ENCODE results near the gene GPS1.

DNA sequence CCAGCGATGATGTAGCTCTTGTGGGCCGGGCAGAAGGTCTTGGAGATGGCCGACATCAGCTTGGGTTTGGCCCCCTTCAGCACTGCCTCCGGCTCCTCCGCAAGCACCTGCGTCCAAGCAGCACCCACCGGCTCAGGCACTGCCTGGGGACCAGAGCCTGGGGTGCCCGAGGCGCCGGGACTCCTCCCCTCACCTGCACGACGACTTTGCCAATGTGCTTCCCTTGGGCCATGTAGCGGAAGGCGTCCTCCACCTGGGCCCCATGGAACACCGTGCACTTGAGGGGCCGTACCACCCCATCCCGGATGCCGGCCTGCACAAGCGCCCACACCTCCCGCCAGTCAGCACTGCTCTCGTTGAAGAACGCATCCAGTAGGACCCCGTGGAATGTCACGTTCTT lies 31.3 kb downstream of the GPS1 start:
- TF ChIP-seq, protein P1, sequence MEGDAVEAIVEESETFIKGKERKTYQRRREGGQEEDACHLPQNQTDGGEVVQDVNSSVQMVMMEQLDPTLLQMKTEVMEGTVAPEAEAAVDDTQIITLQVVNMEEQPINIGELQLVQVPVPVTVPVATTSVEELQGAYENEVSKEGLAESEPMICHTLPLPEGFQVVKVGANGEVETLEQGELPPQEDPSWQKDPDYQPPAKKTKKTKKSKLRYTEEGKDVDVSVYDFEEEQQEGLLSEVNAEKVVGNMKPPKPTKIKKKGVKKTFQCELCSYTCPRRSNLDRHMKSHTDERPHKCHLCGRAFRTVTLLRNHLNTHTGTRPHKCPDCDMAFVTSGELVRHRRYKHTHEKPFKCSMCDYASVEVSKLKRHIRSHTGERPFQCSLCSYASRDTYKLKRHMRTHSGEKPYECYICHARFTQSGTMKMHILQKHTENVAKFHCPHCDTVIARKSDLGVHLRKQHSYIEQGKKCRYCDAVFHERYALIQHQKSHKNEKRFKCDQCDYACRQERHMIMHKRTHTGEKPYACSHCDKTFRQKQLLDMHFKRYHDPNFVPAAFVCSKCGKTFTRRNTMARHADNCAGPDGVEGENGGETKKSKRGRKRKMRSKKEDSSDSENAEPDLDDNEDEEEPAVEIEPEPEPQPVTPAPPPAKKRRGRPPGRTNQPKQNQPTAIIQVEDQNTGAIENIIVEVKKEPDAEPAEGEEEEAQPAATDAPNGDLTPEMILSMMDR (IDR thresholded peaks at IDR 0.05; ENCODE audit: low read depth, low read length, missing input control): no peak
- TF ChIP-seq GABPA (IDR thresholded peaks at IDR 0.05 in 1 of 2, conservative IDR thresholded peaks at IDR 0.05 in 1 of 2) (no peak), JUND (IDR thresholded peaks at IDR 0.05) (no peak), TAF1 (conservative IDR thresholded peaks at IDR 0.05) (no peak), HNF4G (IDR thresholded peaks at IDR 0.05) (no peak), EGR1 (IDR thresholded peaks at IDR 0.05; ENCODE audit: low read depth in 2 of 2) (no peak), RXRA (IDR thresholded peaks at IDR 0.05) (no peak), NR2F2 (IDR thresholded peaks at IDR 0.05) (no peak), RAD21 (IDR thresholded peaks at IDR 0.05) (no peak)
- TF ChIP-seq, protein P2, sequence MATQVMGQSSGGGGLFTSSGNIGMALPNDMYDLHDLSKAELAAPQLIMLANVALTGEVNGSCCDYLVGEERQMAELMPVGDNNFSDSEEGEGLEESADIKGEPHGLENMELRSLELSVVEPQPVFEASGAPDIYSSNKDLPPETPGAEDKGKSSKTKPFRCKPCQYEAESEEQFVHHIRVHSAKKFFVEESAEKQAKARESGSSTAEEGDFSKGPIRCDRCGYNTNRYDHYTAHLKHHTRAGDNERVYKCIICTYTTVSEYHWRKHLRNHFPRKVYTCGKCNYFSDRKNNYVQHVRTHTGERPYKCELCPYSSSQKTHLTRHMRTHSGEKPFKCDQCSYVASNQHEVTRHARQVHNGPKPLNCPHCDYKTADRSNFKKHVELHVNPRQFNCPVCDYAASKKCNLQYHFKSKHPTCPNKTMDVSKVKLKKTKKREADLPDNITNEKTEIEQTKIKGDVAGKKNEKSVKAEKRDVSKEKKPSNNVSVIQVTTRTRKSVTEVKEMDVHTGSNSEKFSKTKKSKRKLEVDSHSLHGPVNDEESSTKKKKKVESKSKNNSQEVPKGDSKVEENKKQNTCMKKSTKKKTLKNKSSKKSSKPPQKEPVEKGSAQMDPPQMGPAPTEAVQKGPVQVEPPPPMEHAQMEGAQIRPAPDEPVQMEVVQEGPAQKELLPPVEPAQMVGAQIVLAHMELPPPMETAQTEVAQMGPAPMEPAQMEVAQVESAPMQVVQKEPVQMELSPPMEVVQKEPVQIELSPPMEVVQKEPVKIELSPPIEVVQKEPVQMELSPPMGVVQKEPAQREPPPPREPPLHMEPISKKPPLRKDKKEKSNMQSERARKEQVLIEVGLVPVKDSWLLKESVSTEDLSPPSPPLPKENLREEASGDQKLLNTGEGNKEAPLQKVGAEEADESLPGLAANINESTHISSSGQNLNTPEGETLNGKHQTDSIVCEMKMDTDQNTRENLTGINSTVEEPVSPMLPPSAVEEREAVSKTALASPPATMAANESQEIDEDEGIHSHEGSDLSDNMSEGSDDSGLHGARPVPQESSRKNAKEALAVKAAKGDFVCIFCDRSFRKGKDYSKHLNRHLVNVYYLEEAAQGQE (IDR thresholded peaks at IDR 0.05): no peak
- TF ChIP-seq, protein P3, sequence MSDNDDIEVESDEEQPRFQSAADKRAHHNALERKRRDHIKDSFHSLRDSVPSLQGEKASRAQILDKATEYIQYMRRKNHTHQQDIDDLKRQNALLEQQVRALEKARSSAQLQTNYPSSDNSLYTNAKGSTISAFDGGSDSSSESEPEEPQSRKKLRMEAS (IDR thresholded peaks at IDR 0.05): no peak
- TF ChIP-seq, protein P4, sequence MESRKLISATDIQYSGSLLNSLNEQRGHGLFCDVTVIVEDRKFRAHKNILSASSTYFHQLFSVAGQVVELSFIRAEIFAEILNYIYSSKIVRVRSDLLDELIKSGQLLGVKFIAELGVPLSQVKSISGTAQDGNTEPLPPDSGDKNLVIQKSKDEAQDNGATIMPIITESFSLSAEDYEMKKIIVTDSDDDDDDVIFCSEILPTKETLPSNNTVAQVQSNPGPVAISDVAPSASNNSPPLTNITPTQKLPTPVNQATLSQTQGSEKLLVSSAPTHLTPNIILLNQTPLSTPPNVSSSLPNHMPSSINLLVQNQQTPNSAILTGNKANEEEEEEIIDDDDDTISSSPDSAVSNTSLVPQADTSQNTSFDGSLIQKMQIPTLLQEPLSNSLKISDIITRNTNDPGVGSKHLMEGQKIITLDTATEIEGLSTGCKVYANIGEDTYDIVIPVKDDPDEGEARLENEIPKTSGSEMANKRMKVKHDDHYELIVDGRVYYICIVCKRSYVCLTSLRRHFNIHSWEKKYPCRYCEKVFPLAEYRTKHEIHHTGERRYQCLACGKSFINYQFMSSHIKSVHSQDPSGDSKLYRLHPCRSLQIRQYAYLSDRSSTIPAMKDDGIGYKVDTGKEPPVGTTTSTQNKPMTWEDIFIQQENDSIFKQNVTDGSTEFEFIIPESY (IDR thresholded peaks at IDR 0.05): no peak
- TF ChIP-seq, protein P5, sequence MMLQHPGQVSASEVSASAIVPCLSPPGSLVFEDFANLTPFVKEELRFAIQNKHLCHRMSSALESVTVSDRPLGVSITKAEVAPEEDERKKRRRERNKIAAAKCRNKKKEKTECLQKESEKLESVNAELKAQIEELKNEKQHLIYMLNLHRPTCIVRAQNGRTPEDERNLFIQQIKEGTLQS (IDR thresholded peaks at IDR 0.05): no peak

Data from liver (tissue), 3 donors.